HepG2 (cell line): ENCODE data around the gene MIEF2. TPM values are rescaled to one million over a fixed set of nuclear protein-coding genes. Genes with fewer than 3 reads are reported as not detected.

Experiments
- CBFB ChIP-seq: sonication (generic); formaldehyde crosslinking; IDR thresholded peaks from 2 replicates; pipeline ENCODE4 v1.4.0; 2020; ENCODE audit warnings: missing genetic modification reagents
- CTCF ChIP-seq: sonication (generic); formaldehyde crosslinking; IDR thresholded peaks from 2 replicates; pipeline ENCODE4 v1.5.0; 2020; ENCODE audit warnings: mild to moderate bottlenecking, missing genetic modification reagents, moderate library complexity
- FOXO1 ChIP-seq: sonication (generic); formaldehyde crosslinking; IDR thresholded peaks from 2 replicates; pipeline ENCODE4 v1.4.0; 2020; ENCODE audit warnings: missing genetic modification reagents
- JUND ChIP-seq: sonication (generic); formaldehyde crosslinking; IDR thresholded peaks from 2 replicates; pipeline ENCODE4 v1.8.0; 2022; ENCODE audit warnings: mild to moderate bottlenecking, missing genetic modification reagents
- KLF11 ChIP-seq: IDR thresholded peaks from 2 replicates; pipeline ENCODE4 v1.6.1; 2016; ENCODE audit warnings: missing compliant biosample characterization
- PLSCR1 ChIP-seq: sonication (generic); formaldehyde crosslinking; IDR thresholded peaks from 2 replicates; pipeline ENCODE4 v1.5.0; 2020; ENCODE audit warnings: missing genetic modification reagents, mild to moderate bottlenecking, borderline replicate concordance
- SALL1 ChIP-seq: sonication (generic); formaldehyde crosslinking; IDR thresholded peaks from 2 replicates; pipeline ENCODE4 v1.8.0; 2022; ENCODE audit warnings: mild to moderate bottlenecking, missing genetic modification reagents
- TAF1 ChIP-seq: sonication (generic); formaldehyde crosslinking; IDR thresholded peaks from 2 replicates; pipeline ENCODE4 v1.4.0; 2020; ENCODE audit warnings: missing genetic modification reagents
- TFE3 ChIP-seq: IDR thresholded peaks from 2 replicates; pipeline ENCODE4 v1.6.1; 2016
- ZBED4 ChIP-seq: sonication (generic); formaldehyde crosslinking; IDR thresholded peaks from 2 replicates; pipeline ENCODE4 v1.4.0; 2020; ENCODE audit warnings: missing genetic modification reagents, borderline replicate concordance
- ZMYM2 ChIP-seq: sonication (generic); formaldehyde crosslinking; IDR thresholded peaks from 2 replicates; pipeline ENCODE4 v1.8.0; 2022; ENCODE audit warnings: mild to moderate bottlenecking, missing genetic modification reagents
- ZNF256 ChIP-seq: sonication (generic); formaldehyde crosslinking; conservative IDR thresholded peaks from 2 replicates; pipeline ENCODE4 v1.4.0; 2020; ENCODE audit warnings: missing genetic modification reagents
- ZNF280D ChIP-seq: sonication (generic); formaldehyde crosslinking; IDR thresholded peaks from 2 replicates; pipeline ENCODE4 v1.5.1; 2020; ENCODE audit warnings: mild to moderate bottlenecking, missing genetic modification reagents
- ZNF350 ChIP-seq: sonication (generic); formaldehyde crosslinking; IDR thresholded peaks from 2 replicates; pipeline ENCODE4 v1.4.0; 2020; ENCODE audit warnings: mild to moderate bottlenecking, low read depth, missing genetic modification reagents, borderline replicate concordance
- ZNF639 ChIP-seq: conservative IDR thresholded peaks from 2 replicates; pipeline ENCODE4 v1.6.1; 2018; ENCODE audit warnings: missing genetic modification reagents
- ZNF780A ChIP-seq: sonication (generic); formaldehyde crosslinking; IDR thresholded peaks from 2 replicates; pipeline ENCODE4 v1.8.0; 2022; ENCODE audit warnings: mild to moderate bottlenecking, missing genetic modification reagents, moderate library complexity
- polyA plus RNA-seq, 8 experiments: library from polyadenylated mRNA; depleted of rRNA in 3 of 8; stranded (reverse) in 7 of 8; unstranded in 1 of 8; fragments of >200 nt; fragmentation: Illumina TruSeq in 4 of 8; extraction: Trizol in 4 of 8; gene quantifications; 2 replicates each; pipeline versions ENCODE4 v1.2.1 to v1.2.3, GENCODE V29; 2011 to 2016; ENCODE audit warnings: low read depth in 4 of 8, missing spikeins in 1 of 8, mixed read lengths in 1 of 8; ENCODE audit not compliant: insufficient read depth in 1 of 8
- total RNA-seq, 5 experiments: library from RNA; depleted of rRNA; stranded (reverse); fragments of >200 nt; fragmentation: Illumina TruSeq; extraction: Trizol; gene quantifications; 2 replicates each; pipeline ENCODE4 v1.2.3, GENCODE V29; 2016; ENCODE audit warnings: low read depth in 1 of 5

MIEF2 gene
- total and polyA plus RNA-seq, 2 of the 13 experiments (the other 11 are each of a cell fraction or from before 2014, with no cell fraction given) = 6.0 to 8.0 TPM

GRCh38 chr17:18258356-18259038 lies 2.0 kb upstream of the MIEF2 start, which contains the start of gene FLII (continued):
- no peak for TF ChIP-seq ZNF780A (CRISPR knock-in tag)
- TF ChIP-seq ZNF639 = no peak; the same call in 1 of the 2 replicates
- TF ChIP-seq ZNF280D (CRISPR knock-in tag) = no peak
- no peak for TF ChIP-seq PLSCR1 (CRISPR knock-in tag)
- peak; percentile 68; the same call in 1 of the 2 replicates for TF ChIP-seq ZBED4
- TF ChIP-seq ZNF256 = no peak
- TF ChIP-seq JUND (CRISPR knock-in tag) = no peak
- 0 out of 2 replicates have a peak, but pooled peaks have one; percentile 43 for TF ChIP-seq FOXO1 (CRISPR knock-in tag)
- TF ChIP-seq CBFB (CRISPR knock-in tag) = peak; percentile 54; the same call in 1 of the 2 replicates
- 0 out of 2 replicates have a peak, but pooled peaks have one; percentile 1 for TF ChIP-seq SALL1 (CRISPR knock-in tag)
- no peak; the same call in 1 of the 2 replicates for TF ChIP-seq TFE3 (CRISPR knock-in tag)
- TF ChIP-seq ZMYM2 (CRISPR knock-in tag) = no peak
- no peak for TF ChIP-seq ZNF350 (CRISPR knock-in tag)
- peak; percentile 65; the same call in 1 of the 2 replicates for TF ChIP-seq TAF1 (CRISPR knock-in tag)
- no peak for TF ChIP-seq KLF11 (CRISPR knock-in tag)
- TF ChIP-seq CTCF (CRISPR knock-in tag) = no peak
